ENCODE measurements around the gene AGAP3. TPM values are rescaled to one million over a fixed set of nuclear protein-coding genes. Genes with fewer than 3 reads are reported as not detected.

The AGAP3 gene
- total and polyA plus RNA-seq, 4 donors, result 75.9 to 194 (median 110) TPM

GRCh38 chr7:151185762-151186639 lies 99.7 kb downstream of the AGAP3 start:
- ATAC-seq (ENCODE audit: insufficient read depth, low FRiP score) (no peak), DNase-seq (peak in 1 of 3 donors; percentile 7)
- peaks cover 0 to 5% (median 0%) of the 10 kb centered on the region in 5 donors for H3K4me1 ChIP-seq (ENCODE audit: control insufficient read depth in 5 of 5, insufficient read depth in 5 of 5, low read length in 5 of 5)
- H3K36me3 ChIP-seq (ENCODE audit: control insufficient read depth in 4 of 4, insufficient read depth in 4 of 4, low read length in 4 of 4), result no peaks in the 10 kb centered on the region
- H3K4me3 ChIP-seq, result no peak overlapping the region
- no peaks in the 10 kb centered on the region for H3K9me3 ChIP-seq (ENCODE audit: control insufficient read depth in 4 of 4, insufficient read depth in 3 of 4, low read length in 3 of 4)
- no peaks in the 10 kb centered on the region for H3K27me3 ChIP-seq (ENCODE audit: control insufficient read depth in 3 of 3, insufficient read depth in 3 of 3, low read length in 2 of 3)
- no peak for TF ChIP-seq CTCF (IDR thresholded peaks at IDR 0.05; ENCODE audit: control extremely low read depth, extremely low read depth)
- WGBS, 2 donors, result 87 to 92% methylated on average over 16 of the region's 16 CpGs
- H3K9ac ChIP-seq (ENCODE audit: insufficient read depth in 1 of 2, low read length in 2 of 2), result no peak overlapping the region
- peak overlapping the region in 1 of 2 donors; percentile 90 for H3K27ac ChIP-seq (ENCODE audit: low read depth in 1 of 2, low read length in 1 of 2)

- Histone ChIP-seq H3K4me1 (ENCODE audit: control insufficient read depth in 5 of 5, insufficient read depth in 5 of 5, low read length in 5 of 5) (peaks cover 0 to 5% (median 0%) of the 10 kb centered on the region in 5 donors), H3K4me3 (no peak within 1 kb of the TSS), H3K9ac (ENCODE audit: insufficient read depth in 1 of 2, low read length in 2 of 2) (no peak within 1 kb of the TSS), H3K36me3 (ENCODE audit: control insufficient read depth in 4 of 4, insufficient read depth in 4 of 4, low read length in 4 of 4) (no peaks in the 10 kb centered on the region), H3K9me3 (ENCODE audit: control insufficient read depth in 4 of 4, insufficient read depth in 3 of 4, low read length in 3 of 4) (no peaks in the 10 kb centered on the region), H3K27me3 (ENCODE audit: control insufficient read depth in 3 of 3, insufficient read depth in 3 of 3, low read length in 2 of 3) (no peaks in the 10 kb centered on the region), H3K27ac (ENCODE audit: low read depth in 1 of 2, low read length in 1 of 2) (peak within 1 kb of the TSS in 1 of 2 donors; percentile 90)
- DNase-seq, result no peak
- ATAC-seq (ENCODE audit: insufficient read depth, low FRiP score), result no peak
- no peak for TF ChIP-seq CTCF (IDR thresholded peaks at IDR 0.05; ENCODE audit: control extremely low read depth, extremely low read depth)
- WGBS, 2 donors, result 77 to 85% methylated on average over 22 of the region's 22 CpGs
Observed at GRCh38 chr7:151186640-151187408, 100.5 kb downstream of the AGAP3 start, which contains the start of gene ASB10. TSS of gene ASB10 (minus strand) at chr7:151187250. CDS start at chr7:151187130, 120 bp downstream.

- 85 to 87% methylated on average over 22 of the region's 22 CpGs for WGBS, 2 donors
- Histone ChIP-seq H3K27me3 (ENCODE audit: control insufficient read depth in 3 of 3, insufficient read depth in 3 of 3, low read length in 2 of 3) (no peaks in the 10 kb centered on the region), H3K27ac (ENCODE audit: low read depth in 1 of 2, low read length in 1 of 2) (peak overlapping the region in 1 of 2 donors; percentile 90), H3K9me3 (ENCODE audit: control insufficient read depth in 4 of 4, insufficient read depth in 3 of 4, low read length in 3 of 4) (no peaks in the 10 kb centered on the region), H3K9ac (ENCODE audit: insufficient read depth in 1 of 2, low read length in 2 of 2) (no peak overlapping the region), H3K36me3 (ENCODE audit: control insufficient read depth in 4 of 4, insufficient read depth in 4 of 4, low read length in 4 of 4) (no peaks in the 10 kb centered on the region), H3K4me1 (ENCODE audit: control insufficient read depth in 5 of 5, insufficient read depth in 5 of 5, low read length in 5 of 5) (peaks cover 0 to 5% (median 0%) of the 10 kb centered on the region in 5 donors), H3K4me3 (no peak overlapping the region)
- ATAC-seq (ENCODE audit: insufficient read depth, low FRiP score) (no peak), DNase-seq (no peak)
- no peak for TF ChIP-seq CTCF (IDR thresholded peaks at IDR 0.05; ENCODE audit: control extremely low read depth, extremely low read depth)
Observed at GRCh38 chr7:151187409-151188251, 101.4 kb downstream of the AGAP3 start.
